OCI-LY1 (cell line): ENCODE results near the gene PTH.

Experiments
- EZH2 ChIP-seq: fragments of 200-600 bp; sonication (generic), shearing (Covaris generic); IDR thresholded peaks from 2 replicates; pipeline ENCODE4 v1.8.0; 2017; ENCODE audit warnings: borderline replicate concordance, mixed run types, mild to moderate bottlenecking, antibody characterized with exemption, low read length, moderate library complexity, mixed read lengths
- TF ChIP-seq, protein P1 (sequence below): fragments of 200-600 bp; sonication (generic), shearing (Covaris generic); IDR thresholded peaks from 2 replicates; pipeline ENCODE4 v1.5.1; 2017; ENCODE audit warnings: mild to moderate bottlenecking, antibody characterized with exemption, low read length, moderate library complexity, mixed read lengths

GRCh38 chr11:13535819-13536218 lies 40.0 kb upstream of the PTH start:
- TF ChIP-seq, protein P1, sequence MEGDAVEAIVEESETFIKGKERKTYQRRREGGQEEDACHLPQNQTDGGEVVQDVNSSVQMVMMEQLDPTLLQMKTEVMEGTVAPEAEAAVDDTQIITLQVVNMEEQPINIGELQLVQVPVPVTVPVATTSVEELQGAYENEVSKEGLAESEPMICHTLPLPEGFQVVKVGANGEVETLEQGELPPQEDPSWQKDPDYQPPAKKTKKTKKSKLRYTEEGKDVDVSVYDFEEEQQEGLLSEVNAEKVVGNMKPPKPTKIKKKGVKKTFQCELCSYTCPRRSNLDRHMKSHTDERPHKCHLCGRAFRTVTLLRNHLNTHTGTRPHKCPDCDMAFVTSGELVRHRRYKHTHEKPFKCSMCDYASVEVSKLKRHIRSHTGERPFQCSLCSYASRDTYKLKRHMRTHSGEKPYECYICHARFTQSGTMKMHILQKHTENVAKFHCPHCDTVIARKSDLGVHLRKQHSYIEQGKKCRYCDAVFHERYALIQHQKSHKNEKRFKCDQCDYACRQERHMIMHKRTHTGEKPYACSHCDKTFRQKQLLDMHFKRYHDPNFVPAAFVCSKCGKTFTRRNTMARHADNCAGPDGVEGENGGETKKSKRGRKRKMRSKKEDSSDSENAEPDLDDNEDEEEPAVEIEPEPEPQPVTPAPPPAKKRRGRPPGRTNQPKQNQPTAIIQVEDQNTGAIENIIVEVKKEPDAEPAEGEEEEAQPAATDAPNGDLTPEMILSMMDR = peak; percentile 43
- TF ChIP-seq EZH2 = no peak
